Spinal cord (tissue), 10 donors: ENCODE data around the gene UBE2E2. TPM values are rescaled to one million over a fixed set of nuclear protein-coding genes. Genes with fewer than 3 reads are reported as not detected.

Source experiments
- DNase-seq, 6 donors: peaks; one replicate each; pipeline versions ENCODE4 v3.0.0 to v3.0.0-alpha.2; 2013 to 2015; ENCODE audit warnings: low spot score in 6 of 6, low read depth in 4 of 6
- H3K27ac ChIP-seq: one replicate; pipeline ENCODE4 v1.5.1; 2013; ENCODE audit warnings: low read depth, low read length, control low read depth
- H3K27me3 ChIP-seq: one replicate; pipeline ENCODE4 v1.6.1; 2013; ENCODE audit warnings: low read length; ENCODE audit not compliant: control insufficient read depth, insufficient read depth
- H3K36me3 ChIP-seq: one replicate; pipeline ENCODE4 v1.6.1; 2013; ENCODE audit warnings: low read length; ENCODE audit not compliant: control insufficient read depth, insufficient read depth
- H3K4me1 ChIP-seq: one replicate; pipeline ENCODE4 v1.6.1; 2013; ENCODE audit warnings: low read length; ENCODE audit not compliant: control insufficient read depth, insufficient read depth
- H3K4me3 ChIP-seq: one replicate; pipeline ENCODE4 v1.5.1; 2013; ENCODE audit warnings: low read depth, low read length, control low read depth
- H3K9me3 ChIP-seq: one replicate; pipeline ENCODE4 v1.6.1; 2013; ENCODE audit warnings: low read length; ENCODE audit not compliant: control insufficient read depth, insufficient read depth
- WGBS: methylation state at CpG from one replicate; pipeline ENCODE4 v1.1.5; 2013; ENCODE audit warnings: missing lambda C conversion rate; ENCODE audit not compliant: insufficient coverage; 5-methylcytosine and 5-hydroxymethylcytosine counted together
- polyA plus RNA-seq, 2 donors: library from polyadenylated mRNA; unstranded; fragments of 120-200 nt; gene quantifications; one replicate each; pipeline ENCODE4 v1.2.1, GENCODE V29; 2013; ENCODE audit not compliant: insufficient read length in 2 of 2
- total RNA-seq, 2 donors: library from RNA; depleted of rRNA in 1 of 2; stranded (reverse); fragments of 120-200 nt in 1 of 2; fragments of >200 nt in 1 of 2; gene quantifications; one replicate each; pipeline versions ENCODE4 v1.2.3 to v1.2.4, GENCODE V29; 2013 to 2014
- donor health status: healthy.

The UBE2E2 gene
- total and polyA plus RNA-seq, 4 donors = 38.8 to 144 (median 82.6) TPM

DNA sequence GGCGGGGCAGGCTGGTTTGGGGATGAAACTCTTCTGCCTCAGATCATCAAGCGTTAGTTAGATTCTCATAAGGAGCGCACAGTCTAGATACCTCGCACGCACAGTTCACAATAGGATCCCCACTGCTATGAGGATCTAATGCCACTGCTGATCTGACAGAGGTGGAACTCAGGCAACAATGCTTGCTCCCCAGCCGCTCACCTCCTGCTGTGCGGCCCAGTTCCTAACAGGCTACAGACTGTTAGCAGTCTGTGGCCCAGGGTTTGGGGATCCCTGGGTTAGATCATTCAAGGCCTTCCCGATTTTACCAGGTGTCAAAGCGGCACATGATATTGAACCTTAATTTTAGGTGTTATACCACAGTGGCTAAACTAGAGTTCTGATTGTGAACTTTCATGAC lies 232.8 kb downstream of the UBE2E2 start:
- Histone ChIP-seq H3K36me3 (no peaks in the 10 kb centered on the region), H3K27ac (no peak overlapping the region), H3K4me1 (no peaks in the 10 kb centered on the region), H3K27me3 (no peaks in the 10 kb centered on the region), H3K9me3 (no peaks in the 10 kb centered on the region), H3K4me3 (no peak overlapping the region)
- DNase-seq = no peak
- 97% methylated on average over 9 of the region's 9 CpGs for WGBS

DNA sequence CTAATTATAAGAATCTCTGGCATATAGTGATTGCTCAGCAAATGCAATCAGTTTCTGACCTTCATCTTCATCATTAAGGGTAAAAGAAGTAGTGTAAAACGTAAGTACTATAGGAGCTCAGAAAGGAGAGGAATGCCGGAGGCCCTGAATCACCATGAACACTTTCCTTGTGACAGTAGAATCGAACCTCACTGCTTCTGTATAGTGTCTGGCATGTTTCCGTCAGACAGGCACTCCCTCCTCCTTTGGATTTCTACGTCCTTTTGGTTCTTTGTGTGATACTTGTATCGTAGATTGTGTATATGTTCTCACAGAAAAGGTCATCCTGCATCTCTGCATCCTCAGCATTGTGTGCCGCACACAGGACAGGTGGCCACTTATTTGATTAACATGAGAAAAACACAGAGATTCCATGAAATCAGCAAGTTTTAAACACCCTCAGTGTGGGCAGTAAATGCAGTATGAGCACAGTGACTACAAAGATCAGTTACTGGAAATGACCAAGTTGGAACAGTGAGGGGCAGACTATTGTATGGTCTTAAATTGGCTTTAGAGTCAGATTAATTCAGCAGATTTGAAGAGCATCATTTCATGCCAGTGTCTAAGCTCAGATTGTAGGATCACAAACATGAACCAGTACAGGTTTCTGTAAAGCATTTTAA lies 234.5 kb downstream of the UBE2E2 start:
- Histone ChIP-seq H3K4me1 (no peaks in the 10 kb centered on the region), H3K4me3 (no peak overlapping the region), H3K36me3 (no peaks in the 10 kb centered on the region), H3K9me3 (no peaks in the 10 kb centered on the region), H3K27me3 (no peaks in the 10 kb centered on the region), H3K27ac (no peak overlapping the region)
- 53% methylated on average over 2 of the region's 7 CpGs for WGBS
- peak in 1 of 6 donors; percentile 21 for DNase-seq

DNA sequence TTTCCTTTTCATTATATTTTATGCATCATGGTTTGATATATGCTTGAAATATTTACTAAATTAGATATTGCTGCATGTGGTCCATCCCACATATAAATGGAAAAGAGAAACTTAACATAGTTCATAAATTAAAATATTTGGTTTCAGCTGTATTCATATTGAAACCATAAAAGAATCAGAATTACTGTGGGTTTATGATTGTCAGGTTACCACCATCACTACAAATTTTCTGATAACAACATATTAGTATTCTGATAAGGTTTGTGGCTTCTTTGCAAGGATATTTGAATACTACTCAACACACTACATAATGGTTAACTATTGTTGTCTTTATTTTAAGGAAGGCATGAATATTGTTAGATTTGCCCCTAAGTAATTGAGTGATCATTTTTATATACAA lies 235.5 kb downstream of the UBE2E2 start:
- no peaks in the 10 kb centered on the region for H3K27me3 ChIP-seq
- H3K4me1 ChIP-seq = no peaks in the 10 kb centered on the region
- H3K4me3 ChIP-seq = no peak overlapping the region
- no peaks in the 10 kb centered on the region for H3K36me3 ChIP-seq
- no peak for DNase-seq
- no peak overlapping the region for H3K27ac ChIP-seq
- no peaks in the 10 kb centered on the region for H3K9me3 ChIP-seq

DNA sequence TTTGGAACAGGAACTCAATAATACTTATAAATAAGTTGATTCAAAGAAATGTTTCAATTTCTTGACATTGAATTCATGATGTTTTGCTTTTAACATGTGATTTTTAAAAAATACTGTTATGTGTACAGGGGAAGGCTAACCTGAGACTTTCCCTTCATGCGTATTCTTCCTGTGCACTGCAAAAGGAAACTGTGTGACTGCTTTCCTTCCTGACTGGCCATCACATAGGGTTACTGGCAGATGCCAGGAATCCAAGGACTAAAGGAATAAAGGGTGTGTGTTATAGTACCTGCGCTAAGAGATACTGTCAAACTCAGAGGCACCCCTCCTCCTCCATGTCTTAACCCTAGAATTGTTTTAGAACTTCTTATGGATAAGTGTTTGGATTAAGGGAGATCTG lies 236.0 kb downstream of the UBE2E2 start:
- Histone ChIP-seq H3K27ac (no peak overlapping the region), H3K36me3 (no peaks in the 10 kb centered on the region), H3K9me3 (no peaks in the 10 kb centered on the region), H3K4me1 (no peaks in the 10 kb centered on the region), H3K27me3 (no peaks in the 10 kb centered on the region), H3K4me3 (no peak overlapping the region)
- WGBS = 100% methylated on average over 1 of the region's 2 CpGs
- DNase-seq = no peak

DNA sequence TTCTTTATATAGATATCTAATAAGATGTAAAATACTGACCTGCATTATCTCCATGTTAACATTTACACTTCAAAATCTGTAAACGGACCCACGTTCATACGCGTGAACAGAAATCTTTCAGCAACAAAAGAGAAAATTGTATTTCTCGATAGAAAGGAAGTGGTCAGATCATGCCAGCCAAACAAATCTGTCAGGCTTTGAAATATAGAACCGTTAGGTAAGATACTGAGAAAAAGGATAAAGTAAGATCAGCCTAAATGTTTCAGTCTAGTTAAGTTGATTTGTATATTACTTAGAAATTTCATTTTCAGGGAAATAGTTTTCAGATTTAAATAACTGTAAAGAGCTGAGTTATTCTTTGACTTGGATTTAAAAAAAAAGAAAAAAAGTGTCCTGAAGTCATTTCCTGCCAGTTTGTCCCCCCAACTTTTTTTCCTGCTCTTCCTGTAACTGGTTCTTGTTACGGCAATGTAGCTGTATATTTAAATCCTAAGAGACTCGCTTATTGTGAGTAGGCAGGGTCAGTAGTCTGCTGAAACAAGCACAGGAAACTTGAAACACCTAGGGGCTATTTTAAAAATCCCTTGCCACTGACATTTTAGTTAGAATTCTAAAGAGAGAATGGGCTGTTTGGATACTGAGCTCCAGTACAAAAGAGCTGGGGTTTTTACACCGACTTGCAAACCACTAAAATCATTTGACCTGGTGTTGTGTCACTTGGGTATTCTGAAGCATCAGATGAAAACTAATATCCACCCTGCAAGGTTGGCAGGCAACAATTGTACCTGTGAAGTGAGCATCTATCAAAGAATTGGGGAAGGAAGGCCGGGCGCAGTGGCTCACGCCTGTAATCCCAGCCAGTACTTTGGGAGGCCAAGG lies 237.5 kb downstream of the UBE2E2 start:
- Histone ChIP-seq H3K36me3 (no peaks in the 10 kb centered on the region), H3K27ac (no peak overlapping the region), H3K4me1 (no peaks in the 10 kb centered on the region), H3K4me3 (no peak overlapping the region), H3K27me3 (no peaks in the 10 kb centered on the region), H3K9me3 (peaks cover 2% of the 10 kb centered on the region)
- DNase-seq = no peak
- WGBS = 93% methylated on average over 5 of the region's 12 CpGs

DNA sequence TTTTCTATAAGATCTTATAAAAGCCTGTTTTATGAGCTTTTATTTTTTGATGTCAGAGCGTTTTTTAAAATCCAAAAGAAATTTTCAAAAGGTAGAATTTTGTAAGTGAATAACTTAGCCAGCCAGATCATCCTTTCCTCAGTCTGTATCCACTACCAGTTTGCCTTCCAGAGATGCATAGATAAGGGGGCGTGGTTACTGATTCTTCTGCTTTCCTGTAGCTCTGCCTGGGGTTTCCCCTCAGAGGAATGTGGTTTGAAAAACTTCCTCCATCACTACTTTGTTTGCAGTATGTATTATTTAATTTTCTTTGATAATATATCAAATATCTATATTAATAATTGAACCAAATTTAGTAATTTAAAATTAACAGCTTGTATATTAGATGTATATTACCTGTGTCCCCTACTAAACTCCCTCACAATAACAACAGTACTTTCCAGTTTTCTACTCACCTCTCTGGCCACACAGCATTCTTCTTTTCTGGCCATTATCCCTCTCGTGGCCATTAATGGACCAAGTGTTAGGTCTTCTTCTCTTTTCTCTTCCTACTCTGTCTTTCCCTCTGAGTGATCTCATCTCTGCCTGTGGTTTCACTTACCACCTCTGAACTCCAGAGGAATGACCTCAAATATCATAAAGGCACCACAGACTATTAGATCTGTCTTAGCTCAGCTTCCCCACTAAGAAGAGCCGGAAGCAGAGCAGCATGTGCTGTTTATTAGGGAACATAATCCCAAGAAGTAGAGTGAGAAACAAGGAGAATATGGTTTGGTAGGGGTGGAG lies 239.7 kb downstream of the UBE2E2 start:
- Histone ChIP-seq H3K4me1 (no peaks in the 10 kb centered on the region), H3K9me3 (peaks cover 2% of the 10 kb centered on the region), H3K36me3 (no peaks in the 10 kb centered on the region), H3K27ac (no peak overlapping the region), H3K27me3 (no peaks in the 10 kb centered on the region), H3K4me3 (no peak overlapping the region)
- no peak for DNase-seq
- WGBS = 87% methylated on average over 1 of the region's 4 CpGs

DNA sequence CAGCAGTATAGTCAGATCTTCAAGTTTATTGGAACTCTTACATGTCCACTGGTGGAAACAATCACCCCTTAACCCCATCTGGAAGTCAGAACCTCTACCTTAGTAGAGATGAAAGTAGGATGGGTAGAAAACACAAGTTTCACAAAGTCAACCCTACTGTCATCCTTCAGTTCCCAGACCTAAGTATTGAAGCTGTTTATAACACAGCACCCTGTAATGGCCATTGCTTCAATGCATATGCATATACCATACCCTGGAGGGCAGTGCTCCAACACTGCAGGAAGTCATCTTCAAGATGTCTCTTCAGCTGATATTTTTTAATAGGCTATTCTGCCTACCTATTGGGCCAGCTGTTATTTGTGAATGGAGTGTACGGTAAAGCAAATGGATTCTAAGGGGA lies 241.3 kb downstream of the UBE2E2 start:
- H3K4me3 ChIP-seq = no peak overlapping the region
- H3K27ac ChIP-seq = no peak overlapping the region
- H3K36me3 ChIP-seq = no peaks in the 10 kb centered on the region
- 100% methylated on average over 1 of the region's 1 CpG for WGBS
- no peaks in the 10 kb centered on the region for H3K4me1 ChIP-seq
- no peaks in the 10 kb centered on the region for H3K27me3 ChIP-seq
- H3K9me3 ChIP-seq = peaks cover 2% of the 10 kb centered on the region
- no peak for DNase-seq

DNA sequence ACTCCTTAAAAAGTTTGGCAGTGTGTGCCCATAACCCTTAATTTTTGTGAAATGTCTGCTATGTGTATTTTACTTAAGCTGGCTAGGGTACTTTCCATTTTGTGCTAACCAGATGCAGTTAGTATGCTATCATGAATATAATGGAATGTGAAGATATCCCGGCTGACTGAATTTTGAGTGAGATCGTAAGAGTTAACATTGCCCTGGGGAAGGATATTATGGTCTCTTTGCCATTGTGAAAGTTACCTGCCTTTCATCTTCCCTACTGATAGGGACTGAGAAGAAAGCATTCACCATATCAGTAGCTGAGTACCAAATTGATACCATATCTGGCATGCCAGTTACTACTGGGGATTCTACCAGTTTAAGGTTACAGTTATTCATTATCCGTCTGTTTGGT lies 243.2 kb downstream of the UBE2E2 start:
- Histone ChIP-seq H3K27me3 (no peaks in the 10 kb centered on the region), H3K4me3 (no peak overlapping the region), H3K9me3 (peaks cover 2% of the 10 kb centered on the region), H3K36me3 (no peaks in the 10 kb centered on the region), H3K4me1 (no peaks in the 10 kb centered on the region), H3K27ac (no peak overlapping the region)
- WGBS = no CpG with 5 or more reads among the region's 3 CpGs
- DNase-seq = no peak

DNA sequence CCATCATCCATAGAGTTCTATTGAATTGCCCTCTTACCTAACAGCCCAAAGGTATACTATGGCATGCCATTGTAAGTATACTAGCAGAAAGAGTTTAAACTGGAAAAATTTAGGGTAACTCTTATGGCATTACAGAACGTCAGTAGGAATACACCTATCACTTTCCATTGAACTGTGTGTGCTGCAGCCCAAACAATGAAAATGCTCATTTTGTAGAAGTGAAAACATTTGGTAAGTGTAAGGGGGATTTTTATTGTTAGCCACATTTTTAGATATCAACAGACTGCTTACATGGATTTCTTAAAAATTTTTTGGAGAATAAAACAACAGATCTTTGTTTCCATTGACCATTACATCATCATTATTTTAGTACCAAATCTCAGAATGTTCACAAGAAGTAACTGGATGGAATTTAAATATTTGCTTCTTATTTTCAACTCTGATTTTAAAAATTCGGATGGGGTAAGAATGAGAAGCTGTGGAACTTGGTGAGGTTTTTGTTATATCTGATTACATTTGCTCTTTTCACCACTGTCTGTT lies 245.9 kb downstream of the UBE2E2 start:
- no peak overlapping the region for H3K27ac ChIP-seq
- WGBS = no CpG with 5 or more reads among the region's 2 CpGs

More for the DNA sequence above, 245.9 kb downstream of the UBE2E2 start:
- DNase-seq = no peak
- H3K9me3 ChIP-seq = peaks cover 2% of the 10 kb centered on the region
- H3K27me3 ChIP-seq = no peaks in the 10 kb centered on the region
- H3K36me3 ChIP-seq = no peaks in the 10 kb centered on the region
- no peaks in the 10 kb centered on the region for H3K4me1 ChIP-seq
- H3K4me3 ChIP-seq = no peak overlapping the region
